Effector memory CD4-positive, alpha-beta T cell (primary cell): ENCODE results near the gene SPAG16.

Experiments used
- DNase-seq, 3 donors: peaks; one replicate each; pipeline ENCODE4 v3.0.0-alpha.2; 2020
- H3K27ac ChIP-seq: 2 replicates; pipeline ENCODE4 v1.7.0; 2013; ENCODE audit warnings: mild to moderate bottlenecking, low read length, moderate library complexity; ENCODE audit not compliant: insufficient read depth, poor library complexity, severe bottlenecking
- H3K27me3 ChIP-seq: replicated peaks from 2 replicates; pipeline ENCODE4 v1.7.0; 2013; ENCODE audit warnings: mild to moderate bottlenecking, low read length; ENCODE audit not compliant: insufficient read depth, control insufficient read depth, poor library complexity, severe bottlenecking
- H3K36me3 ChIP-seq: 2 replicates; pipeline ENCODE4 v1.7.0; 2013; ENCODE audit warnings: mild to moderate bottlenecking, low read length, moderate library complexity; ENCODE audit not compliant: control insufficient read depth, insufficient read depth
- H3K4me1 ChIP-seq: 2 replicates; pipeline ENCODE4 v1.7.0; 2013; ENCODE audit warnings: low read length, mild to moderate bottlenecking; ENCODE audit not compliant: control insufficient read depth, insufficient read depth, poor library complexity, severe bottlenecking
- H3K4me3 ChIP-seq: 2 replicates; pipeline ENCODE4 v1.7.0; 2013; ENCODE audit warnings: low read length, low read depth, mild to moderate bottlenecking; ENCODE audit not compliant: insufficient read depth, poor library complexity, severe bottlenecking
- H3K9me3 ChIP-seq: 2 replicates; pipeline ENCODE4 v1.7.0; 2013; ENCODE audit warnings: mild to moderate bottlenecking, low read length, moderate library complexity; ENCODE audit not compliant: control insufficient read depth

The SPAG16 gene

DNA sequence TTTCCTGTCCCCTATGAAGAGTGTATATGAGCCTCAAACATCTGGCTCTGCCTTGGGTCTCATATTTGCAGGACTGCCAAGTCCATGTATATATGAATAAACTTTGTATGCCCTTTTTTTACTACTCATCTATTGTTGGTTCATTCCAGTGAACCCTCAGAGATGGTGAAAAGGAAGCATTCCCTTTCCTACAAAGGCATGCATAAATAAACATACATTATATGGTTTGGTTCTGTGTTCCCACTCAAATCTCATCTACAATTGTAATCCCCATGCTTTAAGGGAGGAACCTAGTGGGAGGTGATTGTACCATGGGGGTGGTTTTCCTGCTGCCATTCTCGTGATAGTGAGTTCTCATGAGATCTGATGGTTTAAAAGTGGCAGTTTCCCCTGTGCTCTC lies 534.2 kb downstream of the SPAG16 start:
- DNase-seq = no peak
- H3K27ac ChIP-seq = no peak overlapping the region
- no peaks in the 10 kb centered on the region for H3K36me3 ChIP-seq
- no peaks in the 10 kb centered on the region for H3K27me3 ChIP-seq
- no peaks in the 10 kb centered on the region for H3K9me3 ChIP-seq
- no peaks in the 10 kb centered on the region for H3K4me1 ChIP-seq
- no peak overlapping the region for H3K4me3 ChIP-seq

DNA sequence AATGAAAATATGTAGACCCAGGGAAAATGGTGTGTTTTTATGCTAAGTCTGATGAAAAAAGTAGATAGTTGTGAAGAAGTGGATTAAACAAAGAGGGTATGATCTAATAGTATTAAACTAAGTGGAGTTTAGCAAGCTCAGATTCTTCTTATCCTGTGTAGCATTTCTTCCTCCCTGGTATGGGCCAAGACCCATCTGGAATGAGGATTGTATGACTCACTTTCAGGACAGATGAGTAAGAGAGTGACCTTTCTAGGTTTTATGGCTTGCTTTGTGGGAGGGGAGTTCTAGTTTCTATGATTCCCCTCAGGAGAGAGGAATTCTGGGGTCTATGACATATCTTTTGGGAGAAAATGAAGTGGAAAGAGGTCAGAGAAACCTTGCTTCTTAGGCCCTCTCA lies 550.1 kb downstream of the SPAG16 start:
- H3K36me3 ChIP-seq = no peaks in the 10 kb centered on the region
- no peak for DNase-seq
- no peaks in the 10 kb centered on the region for H3K27me3 ChIP-seq
- no peak overlapping the region for H3K4me3 ChIP-seq
- no peaks in the 10 kb centered on the region for H3K9me3 ChIP-seq
- H3K27ac ChIP-seq = no peak overlapping the region
- no peaks in the 10 kb centered on the region for H3K4me1 ChIP-seq

DNA sequence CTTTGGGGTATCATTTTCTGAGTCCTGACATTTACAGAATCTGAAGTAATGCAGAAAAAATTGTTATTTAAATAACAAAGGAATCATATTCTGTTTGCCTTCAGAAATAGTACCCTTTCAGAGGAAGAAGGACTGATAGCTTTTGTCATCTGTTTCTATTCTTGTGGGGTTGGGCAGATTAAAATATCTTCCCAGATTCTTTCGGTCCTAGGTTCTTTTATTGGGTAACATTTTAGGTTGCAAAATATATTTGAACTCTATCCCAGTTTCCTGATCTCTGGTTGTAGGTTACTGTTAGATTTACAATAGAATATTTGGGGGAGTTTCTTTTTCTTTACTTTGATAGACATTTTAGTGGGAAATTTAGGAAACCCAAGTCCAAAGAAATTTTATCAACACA lies 550.5 kb downstream of the SPAG16 start:
- Histone ChIP-seq H3K4me3 (no peak overlapping the region), H3K27me3 (no peaks in the 10 kb centered on the region), H3K36me3 (no peaks in the 10 kb centered on the region), H3K9me3 (no peaks in the 10 kb centered on the region), H3K4me1 (no peaks in the 10 kb centered on the region), H3K27ac (no peak overlapping the region)
- DNase-seq = no peak

DNA sequence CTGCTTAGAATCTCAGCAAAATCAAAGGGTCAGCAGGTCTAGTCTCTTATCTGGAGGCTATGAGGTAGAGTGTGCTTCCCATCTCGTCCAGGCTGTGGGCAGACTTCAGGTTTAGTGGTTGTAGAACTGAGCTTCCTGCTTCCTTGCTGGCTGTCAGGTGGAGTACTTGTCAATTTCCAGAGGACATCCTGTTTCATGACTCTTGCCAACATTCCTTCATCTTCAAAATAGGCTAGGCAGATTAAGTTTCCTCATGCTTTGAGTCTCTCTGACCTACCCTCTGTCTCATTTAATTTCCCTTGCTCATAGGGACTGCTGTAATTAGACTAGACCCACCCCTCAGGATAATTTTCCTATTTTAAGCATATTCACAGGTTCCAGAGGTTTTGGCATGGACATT lies 562.6 kb downstream of the SPAG16 start:
- H3K27me3 ChIP-seq = no peaks in the 10 kb centered on the region
- no peak overlapping the region for H3K27ac ChIP-seq
- no peaks in the 10 kb centered on the region for H3K36me3 ChIP-seq
- no peak for DNase-seq
- H3K4me1 ChIP-seq = no peaks in the 10 kb centered on the region
- no peak overlapping the region for H3K4me3 ChIP-seq
- no peaks in the 10 kb centered on the region for H3K9me3 ChIP-seq

DNA sequence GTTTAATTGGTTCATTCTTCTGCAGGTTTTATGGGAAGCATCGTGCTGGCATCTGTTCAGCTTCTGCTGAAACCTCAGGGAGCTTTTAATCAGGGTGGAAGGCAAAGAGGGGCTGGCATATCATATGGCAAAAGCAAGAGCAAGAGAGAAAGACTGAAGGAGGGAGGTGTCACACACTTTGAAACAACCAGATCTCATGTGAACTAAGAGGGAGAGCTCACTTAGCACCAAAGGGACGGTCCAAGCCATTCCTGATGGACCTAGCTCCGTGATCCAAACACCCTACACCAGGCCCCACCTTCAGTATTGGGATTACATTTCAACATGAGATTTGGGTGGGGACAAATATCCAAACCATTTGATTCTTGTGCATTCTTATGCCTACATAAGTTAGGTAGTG lies 563.1 kb downstream of the SPAG16 start:
- DNase-seq = no peak
- Histone ChIP-seq H3K36me3 (no peaks in the 10 kb centered on the region), H3K4me1 (no peaks in the 10 kb centered on the region), H3K27me3 (no peaks in the 10 kb centered on the region), H3K9me3 (no peaks in the 10 kb centered on the region), H3K4me3 (no peak overlapping the region), H3K27ac (no peak overlapping the region)

DNA sequence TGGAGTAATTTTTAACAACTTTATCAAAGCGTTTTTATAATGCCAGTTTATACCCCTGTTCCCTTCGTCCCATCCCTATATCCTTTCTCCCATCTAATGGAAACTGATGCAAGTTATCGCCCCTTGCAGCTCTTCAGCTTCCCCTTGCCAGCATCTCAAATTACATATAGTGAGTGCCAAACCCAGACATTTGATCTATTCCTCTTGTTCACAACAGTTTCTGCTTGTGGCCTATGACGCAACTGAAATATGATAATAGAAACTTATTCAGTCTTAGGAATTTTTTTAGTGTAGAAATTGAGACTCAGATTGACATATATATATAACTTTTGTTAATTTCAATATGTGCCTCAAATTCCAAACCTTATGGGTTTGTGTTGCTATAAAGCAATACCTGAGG lies 564.4 kb downstream of the SPAG16 start:
- Histone ChIP-seq H3K9me3 (no peaks in the 10 kb centered on the region), H3K27ac (no peak overlapping the region), H3K4me1 (no peaks in the 10 kb centered on the region), H3K36me3 (no peaks in the 10 kb centered on the region), H3K4me3 (no peak overlapping the region), H3K27me3 (no peaks in the 10 kb centered on the region)
- no peak for DNase-seq

DNA sequence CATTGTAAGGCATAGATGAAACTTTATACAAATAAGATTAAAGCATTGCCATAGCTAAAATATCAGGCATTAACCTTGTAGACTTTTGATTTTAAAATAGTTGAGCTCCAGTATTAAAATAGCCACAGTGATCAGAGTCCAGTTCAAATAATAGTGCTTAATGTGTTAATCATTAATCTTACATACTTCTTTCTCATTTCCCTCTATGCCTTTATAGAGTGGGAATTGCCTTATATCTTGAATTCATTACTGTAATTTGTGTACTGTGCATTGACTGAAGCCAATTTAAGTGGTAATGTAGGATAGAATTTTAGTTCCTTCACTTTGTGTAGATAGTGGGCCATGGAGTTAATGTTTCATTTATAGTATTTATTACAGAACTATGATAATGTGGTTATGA lies 577.4 kb downstream of the SPAG16 start:
- Histone ChIP-seq H3K4me3 (no peak overlapping the region), H3K27ac (no peak overlapping the region), H3K4me1 (no peaks in the 10 kb centered on the region), H3K27me3 (no peaks in the 10 kb centered on the region), H3K9me3 (no peaks in the 10 kb centered on the region), H3K36me3 (no peaks in the 10 kb centered on the region)
- DNase-seq = no peak

DNA sequence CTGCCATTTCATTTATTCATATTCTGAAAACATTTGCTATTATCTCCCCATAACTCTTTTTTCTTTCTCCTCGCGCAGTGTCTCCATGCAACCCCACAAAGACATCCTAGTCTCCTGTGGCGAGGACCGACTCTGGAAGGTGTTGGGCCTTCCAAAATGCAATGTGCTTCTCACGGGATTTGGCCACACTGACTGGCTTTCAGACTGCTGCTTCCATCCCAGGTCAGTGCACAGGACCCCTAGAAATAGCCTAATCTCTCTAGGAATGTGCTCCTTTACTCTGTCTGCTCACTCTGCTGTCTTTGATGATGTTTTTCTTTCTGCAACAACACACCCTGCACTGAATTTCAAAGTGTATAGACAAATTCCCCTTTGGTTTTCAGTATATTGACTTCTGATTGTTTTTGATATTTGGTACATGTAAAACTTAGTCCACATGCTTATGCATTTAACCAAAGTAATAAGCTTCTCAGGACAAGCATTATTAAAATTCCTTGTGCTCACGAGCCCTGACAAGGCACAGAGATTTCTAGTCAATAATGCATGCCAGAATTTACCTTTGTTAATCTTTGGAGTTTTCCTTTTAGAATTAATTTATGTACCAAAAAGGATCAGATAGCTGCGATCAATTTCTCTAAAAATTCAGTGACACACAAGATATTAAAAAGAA lies 578.3 kb downstream of the SPAG16 start:
- Histone ChIP-seq H3K27me3 (no peaks in the 10 kb centered on the region), H3K9me3 (no peaks in the 10 kb centered on the region), H3K27ac (no peak overlapping the region), H3K4me3 (no peak overlapping the region), H3K4me1 (no peaks in the 10 kb centered on the region), H3K36me3 (no peaks in the 10 kb centered on the region)
- no peak for DNase-seq

DNA sequence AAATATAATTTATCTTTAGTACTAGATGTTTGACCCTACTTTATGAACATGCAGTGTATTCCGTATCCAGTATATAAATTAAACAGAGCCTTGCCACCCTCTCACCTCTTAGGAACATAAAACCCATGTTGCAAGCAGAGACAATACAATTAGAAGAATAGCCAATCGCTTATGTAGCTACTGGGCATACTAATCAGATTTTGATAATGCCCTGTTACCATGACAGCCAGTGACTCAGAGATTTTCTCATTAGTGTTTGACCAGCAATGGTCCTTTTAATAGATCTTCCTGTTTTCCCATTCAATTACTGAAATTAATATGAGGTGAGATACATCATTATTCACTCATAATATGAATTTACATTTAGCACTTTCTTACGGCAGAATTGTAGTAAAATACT lies 579.3 kb downstream of the SPAG16 start:
- H3K36me3 ChIP-seq = no peaks in the 10 kb centered on the region
- no peak overlapping the region for H3K27ac ChIP-seq
- H3K27me3 ChIP-seq = no peaks in the 10 kb centered on the region
- no peak for DNase-seq
- H3K9me3 ChIP-seq = no peaks in the 10 kb centered on the region
- H3K4me3 ChIP-seq = no peak overlapping the region
- no peaks in the 10 kb centered on the region for H3K4me1 ChIP-seq

DNA sequence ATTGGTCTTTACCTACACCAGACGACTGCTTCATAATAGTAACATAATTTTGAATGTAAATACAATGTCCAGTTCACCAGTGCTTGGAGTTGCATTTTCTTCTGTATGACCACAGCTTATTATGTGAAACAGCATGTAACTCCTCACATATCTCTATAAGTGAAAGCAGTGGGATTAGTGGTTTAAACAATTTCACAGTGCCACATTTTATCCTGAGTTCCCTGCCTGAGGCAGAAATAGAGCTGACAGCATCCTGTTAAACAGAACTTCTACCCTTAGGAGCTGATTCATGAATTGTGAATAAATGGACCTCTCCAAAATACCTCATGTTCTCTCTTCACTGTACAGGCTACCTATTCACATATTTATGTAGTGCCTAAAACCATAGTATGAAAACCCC lies 584.3 kb downstream of the SPAG16 start:
- Histone ChIP-seq H3K27me3 (no peaks in the 10 kb centered on the region), H3K36me3 (no peaks in the 10 kb centered on the region), H3K27ac (no peak overlapping the region), H3K9me3 (no peaks in the 10 kb centered on the region), H3K4me1 (no peaks in the 10 kb centered on the region), H3K4me3 (no peak overlapping the region)
- no peak for DNase-seq
